GM12892 (cell line): ENCODE results near the gene EPS8.
"Not testable (repeated sequence)": the region's sequence is repeated elsewhere in the genome, so short reads cannot be mapped to it uniquely, and the experiment has no call there.

Experiments
- DNase-seq: peaks from one replicate; pipeline ENCODE4 v3.0.0; 2011; ENCODE audit not compliant: insufficient read length
- FAIRE-seq: peaks from 2 replicates; lab custom pipeline; 2011; peaks lifted over from hg19 to GRCh38; lab: Jason Lieb, UNC
- POLR2A ChIP-seq: IDR thresholded peaks from 2 replicates; pipeline ENCODE4 v1.6.1; 2011; ENCODE audit warnings: low read depth, low read length, control low read depth
- POLR2AphosphoS5 ChIP-seq: IDR thresholded peaks from 2 replicates; pipeline ENCODE4 v1.6.1; 2011; ENCODE audit warnings: low read depth, low read length, control low read depth
- TAF1 ChIP-seq: IDR thresholded peaks from 2 replicates; pipeline ENCODE4 v1.6.1; 2011; ENCODE audit warnings: low read depth, mild to moderate bottlenecking, control low read depth, low read length, borderline replicate concordance

EPS8 gene

GRCh38 chr12:15770581-15770980, 18.6 kb downstream of the EPS8 start:
- FAIRE-seq (no peak), DNase-seq (no peak)
- no peak for TF ChIP-seq TAF1

GRCh38 chr12:15770021-15770420, 19.2 kb downstream of the EPS8 start:
- no peak for TF ChIP-seq TAF1
- no peak for TF ChIP-seq POLR2A
- no peak for TF ChIP-seq POLR2AphosphoS5
- FAIRE-seq: no peak
- no peak for DNase-seq

- FAIRE-seq (no peak), DNase-seq (no peak)
- no peak for TF ChIP-seq TAF1
- no peak for TF ChIP-seq POLR2A
Measured at GRCh38 chr12:15769586-15769985, 19.6 kb downstream of the EPS8 start.

- DNase-seq (no peak), FAIRE-seq (no peak)
- no peak for TF ChIP-seq TAF1
- no peak for TF ChIP-seq POLR2A
- TF ChIP-seq POLR2AphosphoS5: no peak
Measured at GRCh38 chr12:15767301-15767700, 21.9 kb downstream of the EPS8 start.

- TF ChIP-seq TAF1 (no peak), POLR2AphosphoS5 (no peak), POLR2A (no peak)
- DNase-seq: no peak
- no peak for FAIRE-seq
Measured at GRCh38 chr12:15763328-15763727, 25.9 kb downstream of the EPS8 start.

- not testable (repeated sequence) for FAIRE-seq, DNase-seq
Measured at GRCh38 chr12:15762162-15762561, 27.0 kb downstream of the EPS8 start.

GRCh38 chr12:15757553-15758255, 31.5 kb downstream of the EPS8 start:
- DNase-seq (no peak), FAIRE-seq (no peak)
- TF ChIP-seq TAF1: no peak
- no peak for TF ChIP-seq POLR2A
- no peak for TF ChIP-seq POLR2AphosphoS5

- TF ChIP-seq TAF1 (no peak), POLR2A (no peak)
- DNase-seq (no peak), FAIRE-seq (no peak)
Measured at GRCh38 chr12:15756822-15757221, 32.4 kb downstream of the EPS8 start.

- TF ChIP-seq TAF1: no peak
- no peak for TF ChIP-seq POLR2AphosphoS5
- TF ChIP-seq POLR2A: no peak
- DNase-seq (no peak), FAIRE-seq (no peak)
Measured at GRCh38 chr12:15754233-15754632, 35.0 kb downstream of the EPS8 start.

GRCh38 chr12:15752785-15753184, 36.4 kb downstream of the EPS8 start:
- DNase-seq (no peak), FAIRE-seq (no peak)

GRCh38 chr12:15751741-15752140, 37.4 kb downstream of the EPS8 start:
- no peak for DNase-seq
- TF ChIP-seq POLR2AphosphoS5 (no peak), POLR2A (no peak), TAF1 (no peak)
- no peak for FAIRE-seq

More at GRCh38 chr12:15752785-15753184, 36.4 kb downstream of the EPS8 start:
- TF ChIP-seq POLR2AphosphoS5 (no peak), TAF1 (no peak), POLR2A (no peak)

GRCh38 chr12:15749937-15750336, 39.3 kb downstream of the EPS8 start:
- FAIRE-seq: no peak
- TF ChIP-seq TAF1 (no peak), POLR2A (no peak), POLR2AphosphoS5 (no peak)

GRCh38 chr12:15741870-15742269, 47.3 kb downstream of the EPS8 start:
- DNase-seq, FAIRE-seq: not testable (repeated sequence)

More at GRCh38 chr12:15749937-15750336, 39.3 kb downstream of the EPS8 start:
- no peak for DNase-seq

- FAIRE-seq: no peak
- TF ChIP-seq TAF1: no peak
- no peak for TF ChIP-seq POLR2A
- TF ChIP-seq POLR2AphosphoS5: no peak
Measured at GRCh38 chr12:15741082-15741481, 48.1 kb downstream of the EPS8 start.

GRCh38 chr12:15740389-15740788, 48.8 kb downstream of the EPS8 start:
- not testable (repeated sequence) for FAIRE-seq, DNase-seq

More at GRCh38 chr12:15741082-15741481, 48.1 kb downstream of the EPS8 start:
- DNase-seq: no peak
